ENCODE measurements around the gene IKZF3. TPM values are rescaled to one million over a fixed set of nuclear protein-coding genes. Genes with fewer than 3 reads are reported as not detected.
"Not testable (repeated sequence)": the region's sequence is repeated elsewhere in the genome, so short reads cannot be mapped to it uniquely, and the experiment has no call there.

IKZF3 gene
- total RNA-seq, 1 donor from 2014 or later: 0.67 TPM

GRCh38 chr17:39898088-39898487 lies 34.0 kb upstream of the IKZF3 start:
- TF ChIP-seq CTCF (IDR thresholded peaks at IDR 0.05; ENCODE audit: unreplicated experiment): no peak
- no peak overlapping the region for H3K4me3 Mint-ChIP-seq
- no peak overlapping the region for H3K27ac Mint-ChIP-seq

DNA sequence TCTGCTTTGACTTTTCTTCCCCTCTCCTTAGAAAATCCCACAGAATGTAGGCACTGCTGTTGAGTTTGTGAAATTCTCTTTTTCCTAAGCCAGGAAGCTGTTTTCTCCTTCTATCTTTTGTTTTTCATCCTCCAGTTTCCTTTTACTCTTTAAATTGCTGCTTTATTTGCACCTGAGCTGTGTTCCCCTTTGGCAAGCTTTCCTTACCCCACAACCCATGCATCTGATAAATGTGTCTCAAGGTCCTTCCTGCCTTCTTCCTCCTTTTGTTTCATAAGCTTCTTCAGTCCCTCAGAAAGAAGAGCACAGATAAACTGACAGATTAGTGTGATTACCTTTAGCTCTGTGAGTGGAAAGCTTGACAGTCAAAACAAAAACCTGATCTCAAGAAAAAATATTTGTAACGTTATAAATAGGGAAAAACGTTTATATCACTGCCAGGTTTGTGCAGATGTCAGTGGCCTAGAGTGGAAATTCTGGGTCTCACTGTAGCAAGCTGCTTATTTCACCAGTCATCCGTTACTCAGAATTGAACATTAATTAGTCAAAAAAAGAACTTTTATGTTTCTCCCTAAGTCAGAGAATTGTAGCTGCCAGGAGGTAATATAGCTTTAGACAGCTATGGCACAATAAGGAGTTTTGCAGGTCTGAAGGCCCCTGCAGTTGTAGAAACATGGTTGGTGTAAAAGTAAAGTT lies 30.7 kb upstream of the IKZF3 start:
- H3K4me1 Mint-ChIP-seq: peaks cover 9% of the 10 kb centered on the region
- peaks cover 7% of the 10 kb centered on the region for H3K9me3 Mint-ChIP-seq
- H3K4me3 Mint-ChIP-seq: no peak overlapping the region
- no peaks in the 10 kb centered on the region for H3K36me3 Mint-ChIP-seq
- peaks cover 31% of the 10 kb centered on the region for H3K27me3 Mint-ChIP-seq (ENCODE audit: low read depth)
- no peak for TF ChIP-seq CTCF (IDR thresholded peaks at IDR 0.05; ENCODE audit: unreplicated experiment)
- H3K27ac Mint-ChIP-seq: peak overlapping the region; percentile 39
- DNase-seq (ENCODE audit: low spot score in 2 of 2, unreplicated experiment in 2 of 2): no peak

More at GRCh38 chr17:39898088-39898487, 34.0 kb upstream of the IKZF3 start:
- Mint-ChIP-seq H3K36me3 (peaks cover 2% of the 10 kb centered on the region), H3K27me3 (ENCODE audit: low read depth) (peaks cover 4% of the 10 kb centered on the region), H3K9me3 (peaks cover 4% of the 10 kb centered on the region), H3K4me1 (peaks cover 13% of the 10 kb centered on the region)
- DNase-seq (ENCODE audit: low spot score in 2 of 2, unreplicated experiment in 2 of 2): no peak

DNA sequence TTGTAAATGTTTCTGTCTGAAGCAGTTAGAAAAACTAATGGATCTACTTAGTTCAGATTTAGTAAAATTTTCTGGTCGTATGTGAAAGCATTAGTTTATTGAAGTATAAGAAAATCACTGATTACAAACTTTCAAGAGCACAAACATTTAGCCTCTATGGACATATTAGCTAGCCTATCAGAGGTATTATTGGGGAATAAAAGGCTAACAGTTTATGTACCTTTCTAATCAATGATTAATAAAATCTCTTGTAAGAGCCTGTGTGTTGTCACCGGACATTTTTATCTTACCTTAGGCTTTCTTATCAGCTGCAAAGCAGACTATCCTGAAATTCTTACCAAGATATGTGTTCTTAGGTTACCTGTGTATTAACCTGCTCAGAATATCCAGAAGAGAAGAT lies 25.1 kb upstream of the IKZF3 start:
- no peak overlapping the region for H3K4me3 Mint-ChIP-seq
- peaks cover 76% of the 10 kb centered on the region for H3K27me3 Mint-ChIP-seq (ENCODE audit: low read depth)
- no peak overlapping the region for H3K27ac Mint-ChIP-seq

DNA sequence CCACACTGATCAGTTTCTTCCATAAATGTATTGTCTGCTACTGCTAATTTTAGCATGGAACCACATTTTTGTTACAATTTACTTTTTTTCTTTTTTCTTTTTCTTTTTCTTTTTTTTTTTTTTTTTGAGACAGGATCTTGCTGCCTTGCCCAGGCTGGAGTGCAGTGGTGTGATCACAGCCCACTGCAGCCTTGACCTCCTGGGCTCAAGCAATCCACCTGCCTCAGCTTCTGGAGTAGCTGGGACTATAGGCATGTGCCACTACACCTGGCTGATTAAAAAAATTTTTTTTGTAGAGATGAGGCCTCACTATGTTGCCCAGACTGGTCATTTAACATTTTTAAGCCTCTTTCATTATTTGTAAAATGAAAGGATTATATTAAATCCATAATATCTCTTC lies 23.0 kb upstream of the IKZF3 start:
- H3K9me3 Mint-ChIP-seq: peaks cover 3% of the 10 kb centered on the region
- H3K4me3 Mint-ChIP-seq: no peak overlapping the region
- H3K4me1 Mint-ChIP-seq: no peaks in the 10 kb centered on the region
- no peak for DNase-seq (ENCODE audit: low spot score in 2 of 2, unreplicated experiment in 2 of 2)
- H3K27me3 Mint-ChIP-seq (ENCODE audit: low read depth): peaks cover 74% of the 10 kb centered on the region
- no peak overlapping the region for H3K27ac Mint-ChIP-seq
- no peaks in the 10 kb centered on the region for H3K36me3 Mint-ChIP-seq
- no peak for TF ChIP-seq CTCF (IDR thresholded peaks at IDR 0.05; ENCODE audit: unreplicated experiment)

More for the DNA sequence above, 25.1 kb upstream of the IKZF3 start:
- TF ChIP-seq CTCF (IDR thresholded peaks at IDR 0.05; ENCODE audit: unreplicated experiment): no peak
- H3K9me3 Mint-ChIP-seq: peaks cover 3% of the 10 kb centered on the region
- no peaks in the 10 kb centered on the region for H3K4me1 Mint-ChIP-seq
- H3K36me3 Mint-ChIP-seq: no peaks in the 10 kb centered on the region
- DNase-seq (ENCODE audit: low spot score in 2 of 2, unreplicated experiment in 2 of 2): no peak

DNA sequence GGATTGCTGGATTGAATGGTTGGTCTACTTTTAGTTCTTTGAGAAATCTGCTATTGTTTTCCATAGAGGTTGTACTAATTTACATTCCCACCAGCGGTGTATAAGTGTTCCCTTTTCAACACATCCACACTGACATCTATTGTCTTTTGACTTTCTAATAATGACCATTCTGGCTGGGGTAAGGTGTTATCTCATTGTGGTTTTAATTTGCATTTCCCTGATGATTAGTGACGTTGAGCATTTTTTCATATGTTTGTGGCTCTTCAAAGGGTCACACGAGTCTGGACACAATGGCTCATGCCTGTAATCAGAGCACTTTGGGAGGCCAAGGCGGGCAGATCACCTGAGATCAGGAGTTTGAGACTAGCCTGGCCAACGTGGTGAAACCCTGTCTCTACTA lies 22.0 kb upstream of the IKZF3 start:
- H3K4me3 Mint-ChIP-seq; DNase-seq (ENCODE audit: low spot score in 2 of 2, unreplicated experiment in 2 of 2); H3K36me3 Mint-ChIP-seq; H3K4me1 Mint-ChIP-seq; H3K27ac Mint-ChIP-seq; H3K9me3 Mint-ChIP-seq: not testable (repeated sequence)
- H3K27me3 Mint-ChIP-seq (ENCODE audit: low read depth): peaks cover 71% of the 10 kb centered on the region

- Mint-ChIP-seq H3K4me3 (no peak overlapping the region), H3K36me3 (no peaks in the 10 kb centered on the region), H3K4me1 (no peaks in the 10 kb centered on the region), H3K27ac (no peak overlapping the region), H3K9me3 (peaks cover 4% of the 10 kb centered on the region), H3K27me3 (ENCODE audit: low read depth) (peaks cover 31% of the 10 kb centered on the region)
- TF ChIP-seq CTCF (IDR thresholded peaks at IDR 0.05; ENCODE audit: unreplicated experiment): no peak
- DNase-seq (ENCODE audit: low spot score in 2 of 2, unreplicated experiment in 2 of 2): no peak
These were observed 8.6 kb upstream of the IKZF3 start for GRCh38 chr17:39872751-39873150.

Measured in mesothelial cell of epicardium (in vitro differentiated cells).